DOHH2 (cell line): Measurements from ENCODE around the gene YTHDC2.

Source experiments
- EZH2phosphoT487 ChIP-seq: fragments of 200-600 bp; sonication (generic); IDR thresholded peaks from 2 replicates; pipeline ENCODE4 v1.6.1; 2017; ENCODE audit warnings: borderline replicate concordance, mild to moderate bottlenecking, antibody characterized with exemption, low read length, moderate library complexity, mixed read lengths
- TF ChIP-seq, protein P1 (sequence below): fragments of 200-600 bp; sonication (generic); IDR thresholded peaks from one replicate; pipeline ENCODE4 v1.5.1; 2014; ENCODE audit warnings: antibody characterized with exemption, mild to moderate bottlenecking, low read depth, low read length; ENCODE audit not compliant: poor library complexity, severe bottlenecking

DNA sequence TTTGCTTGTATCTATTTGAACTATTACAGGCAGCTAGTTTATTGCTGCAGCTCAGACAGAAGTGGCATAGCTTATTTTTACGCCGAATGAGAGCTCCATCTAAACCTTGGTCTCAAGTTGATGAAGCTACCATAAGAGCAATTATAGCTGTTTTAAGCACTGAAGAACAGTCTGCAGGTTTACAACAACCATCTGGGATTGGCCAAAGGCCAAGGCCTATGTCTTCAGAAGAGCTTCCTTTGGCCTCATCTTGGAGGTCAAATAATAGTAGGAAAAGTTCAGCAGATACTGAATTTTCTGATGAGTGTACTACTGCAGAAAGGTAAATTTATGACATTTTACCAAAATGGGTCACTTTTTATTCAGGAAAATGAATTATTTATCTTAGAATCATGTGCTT lies 67.9 kb downstream of the YTHDC2 start:
- TF ChIP-seq, protein P1, sequence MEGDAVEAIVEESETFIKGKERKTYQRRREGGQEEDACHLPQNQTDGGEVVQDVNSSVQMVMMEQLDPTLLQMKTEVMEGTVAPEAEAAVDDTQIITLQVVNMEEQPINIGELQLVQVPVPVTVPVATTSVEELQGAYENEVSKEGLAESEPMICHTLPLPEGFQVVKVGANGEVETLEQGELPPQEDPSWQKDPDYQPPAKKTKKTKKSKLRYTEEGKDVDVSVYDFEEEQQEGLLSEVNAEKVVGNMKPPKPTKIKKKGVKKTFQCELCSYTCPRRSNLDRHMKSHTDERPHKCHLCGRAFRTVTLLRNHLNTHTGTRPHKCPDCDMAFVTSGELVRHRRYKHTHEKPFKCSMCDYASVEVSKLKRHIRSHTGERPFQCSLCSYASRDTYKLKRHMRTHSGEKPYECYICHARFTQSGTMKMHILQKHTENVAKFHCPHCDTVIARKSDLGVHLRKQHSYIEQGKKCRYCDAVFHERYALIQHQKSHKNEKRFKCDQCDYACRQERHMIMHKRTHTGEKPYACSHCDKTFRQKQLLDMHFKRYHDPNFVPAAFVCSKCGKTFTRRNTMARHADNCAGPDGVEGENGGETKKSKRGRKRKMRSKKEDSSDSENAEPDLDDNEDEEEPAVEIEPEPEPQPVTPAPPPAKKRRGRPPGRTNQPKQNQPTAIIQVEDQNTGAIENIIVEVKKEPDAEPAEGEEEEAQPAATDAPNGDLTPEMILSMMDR, result no peak
- no peak for TF ChIP-seq EZH2phosphoT487
